GM06990 (cell line): Measurements from ENCODE around the gene TRIM28.

Experiments used
- DNase-seq: peaks from one replicate; pipeline ENCODE4 v3.0.0-alpha.2; 2011; ENCODE audit not compliant: insufficient read length; ENCODE audit errors: extremely low read depth
- H3K27me3 ChIP-seq: replicated peaks from 2 replicates; pipeline ENCODE4 v1.6.0; 2011; ENCODE audit warnings: low read length; ENCODE audit not compliant: control insufficient read depth, insufficient read depth
- H3K36me3 ChIP-seq: 2 replicates; pipeline ENCODE4 v1.5.1; 2011; ENCODE audit warnings: low read length; ENCODE audit not compliant: control insufficient read depth, insufficient read depth
- H3K4me3 ChIP-seq: replicated peaks from 2 replicates; pipeline ENCODE4 v1.5.1; 2011; ENCODE audit warnings: low read depth, mild to moderate bottlenecking, control low read depth, low read length
- TF ChIP-seq, protein P1 (sequence below): IDR thresholded peaks from 2 replicates; pipeline ENCODE4 v1.5.1; 2011; ENCODE audit warnings: low read length, control low read depth, mild to moderate bottlenecking, inconsistent platforms; ENCODE audit not compliant: insufficient read depth, poor library complexity, severe bottlenecking

TRIM28 gene

DNA sequence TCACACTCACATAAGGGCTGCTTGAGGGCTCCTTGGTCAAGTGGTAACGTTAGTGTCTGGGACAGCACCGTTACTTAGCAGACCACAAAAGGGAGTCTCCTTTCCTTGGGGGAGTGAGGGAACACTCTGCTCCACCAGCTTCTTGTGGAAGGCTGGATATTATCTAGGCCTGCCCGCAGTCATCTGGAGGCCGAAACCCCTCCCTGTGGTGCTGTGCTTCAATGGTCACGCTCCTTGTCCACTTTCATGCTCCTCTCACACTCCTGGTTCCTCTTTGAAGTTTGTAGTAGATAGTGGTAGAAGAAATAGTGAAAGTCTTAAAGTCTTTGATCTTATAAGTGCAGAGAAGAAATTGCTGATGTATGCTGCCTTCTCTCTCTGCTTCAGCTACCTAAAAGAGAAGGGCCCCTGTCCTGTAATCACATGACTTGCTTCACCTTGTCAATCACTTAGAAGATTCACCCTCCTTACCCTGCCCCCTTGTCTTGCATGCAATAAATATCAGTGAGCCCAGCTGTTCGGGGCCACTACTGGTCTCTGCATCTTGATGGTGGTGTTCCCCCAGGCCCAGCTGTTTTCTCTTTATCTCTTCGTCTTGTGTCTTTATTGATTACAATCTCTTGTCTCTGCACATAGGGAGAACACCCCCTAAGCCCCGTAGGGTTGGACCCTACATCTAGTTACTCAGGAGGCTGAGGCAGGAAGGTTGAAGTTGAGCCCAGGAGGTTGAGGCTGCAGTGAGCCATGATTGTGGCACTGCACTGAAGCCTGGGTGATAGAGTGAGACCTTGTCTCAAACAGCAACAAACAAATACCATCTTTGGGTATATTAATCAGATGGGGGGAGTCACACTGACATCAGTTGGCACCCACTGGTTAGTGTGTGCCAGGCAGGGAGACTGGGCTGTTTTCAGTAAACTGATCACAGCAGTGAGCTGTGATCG lies 40.9 kb downstream of the TRIM28 start:
- Histone ChIP-seq H3K36me3 (peaks cover 7% of the 10 kb centered on the region), H3K4me3 (no peak overlapping the region), H3K27me3 (no peaks in the 10 kb centered on the region)
- no peak for DNase-seq
- TF ChIP-seq, protein P1, sequence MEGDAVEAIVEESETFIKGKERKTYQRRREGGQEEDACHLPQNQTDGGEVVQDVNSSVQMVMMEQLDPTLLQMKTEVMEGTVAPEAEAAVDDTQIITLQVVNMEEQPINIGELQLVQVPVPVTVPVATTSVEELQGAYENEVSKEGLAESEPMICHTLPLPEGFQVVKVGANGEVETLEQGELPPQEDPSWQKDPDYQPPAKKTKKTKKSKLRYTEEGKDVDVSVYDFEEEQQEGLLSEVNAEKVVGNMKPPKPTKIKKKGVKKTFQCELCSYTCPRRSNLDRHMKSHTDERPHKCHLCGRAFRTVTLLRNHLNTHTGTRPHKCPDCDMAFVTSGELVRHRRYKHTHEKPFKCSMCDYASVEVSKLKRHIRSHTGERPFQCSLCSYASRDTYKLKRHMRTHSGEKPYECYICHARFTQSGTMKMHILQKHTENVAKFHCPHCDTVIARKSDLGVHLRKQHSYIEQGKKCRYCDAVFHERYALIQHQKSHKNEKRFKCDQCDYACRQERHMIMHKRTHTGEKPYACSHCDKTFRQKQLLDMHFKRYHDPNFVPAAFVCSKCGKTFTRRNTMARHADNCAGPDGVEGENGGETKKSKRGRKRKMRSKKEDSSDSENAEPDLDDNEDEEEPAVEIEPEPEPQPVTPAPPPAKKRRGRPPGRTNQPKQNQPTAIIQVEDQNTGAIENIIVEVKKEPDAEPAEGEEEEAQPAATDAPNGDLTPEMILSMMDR = no peak

DNA sequence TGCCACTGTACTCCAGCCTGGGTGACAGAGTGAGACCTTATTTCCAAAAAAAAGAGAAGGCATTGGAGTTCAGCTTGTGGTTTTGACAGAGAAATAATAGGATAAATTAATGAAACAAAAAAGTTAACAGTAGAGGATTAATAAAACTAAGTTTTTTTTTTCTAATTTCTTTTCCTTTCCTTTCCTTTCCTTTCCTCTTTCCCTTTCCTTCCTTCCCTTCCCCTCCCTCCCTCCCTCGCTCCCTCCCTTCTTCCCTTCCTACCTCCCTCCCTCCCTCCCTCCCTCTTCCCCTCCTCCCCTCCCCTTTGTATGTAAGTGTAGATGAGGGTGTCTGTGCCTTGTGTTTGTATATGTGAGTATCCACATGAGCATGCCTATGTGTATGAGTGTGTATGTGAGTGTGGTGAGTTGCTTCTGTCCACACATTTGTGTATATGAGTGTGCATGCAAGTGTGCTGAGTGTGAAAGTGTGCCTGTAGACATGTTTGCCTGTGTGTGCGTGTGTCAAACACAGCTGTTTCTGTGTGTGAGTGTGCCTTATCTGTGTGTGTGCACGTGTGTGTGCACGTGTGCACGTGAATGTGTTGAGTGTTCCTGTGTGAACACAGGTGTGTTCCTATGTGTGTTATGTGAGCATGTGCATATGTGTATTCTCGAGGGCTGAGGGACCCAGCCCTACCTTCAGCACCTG lies 41.7 kb downstream of the TRIM28 start:
- Histone ChIP-seq H3K36me3 (peaks cover 7% of the 10 kb centered on the region), H3K4me3 (no peak overlapping the region), H3K27me3 (no peaks in the 10 kb centered on the region)
- DNase-seq = no peak
- TF ChIP-seq, protein P1 = no peak

DNA sequence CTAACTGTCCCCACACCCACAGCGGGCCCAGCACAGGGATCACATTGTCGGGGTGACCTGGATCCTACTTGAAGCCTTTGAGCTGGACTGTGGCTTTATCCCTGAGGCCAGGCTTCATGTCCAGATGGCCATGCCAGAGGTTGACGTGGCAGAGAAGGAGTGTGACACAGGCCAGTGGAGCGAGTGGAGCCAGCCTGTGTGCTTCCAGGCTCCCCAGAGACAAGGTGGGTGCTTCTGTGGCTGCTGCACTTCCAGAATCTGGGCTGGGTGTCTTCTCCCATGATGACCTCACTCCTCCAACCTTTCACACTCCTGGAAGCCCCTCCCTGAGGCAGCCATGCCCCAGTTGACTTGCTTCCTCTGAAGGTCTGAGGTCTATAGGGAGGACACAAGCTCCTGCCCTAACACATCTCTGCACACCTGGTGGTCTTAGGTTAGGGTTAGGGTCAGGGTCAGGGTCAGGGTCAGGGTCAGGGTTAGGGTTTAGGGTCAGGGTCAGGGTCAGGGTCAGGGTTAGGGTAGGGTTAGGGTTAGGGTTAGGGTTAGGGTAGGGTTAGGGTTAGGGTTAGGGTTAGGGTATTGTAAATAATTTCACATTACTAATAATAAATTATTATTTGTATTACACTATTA lies 42.4 kb downstream of the TRIM28 start:
- TF ChIP-seq, protein P1 = no peak
- Histone ChIP-seq H3K36me3 (peaks cover 7% of the 10 kb centered on the region), H3K27me3 (no peaks in the 10 kb centered on the region), H3K4me3 (no peak overlapping the region)
- no peak for DNase-seq
